HepG2 (cell line): ENCODE results near the gene CREBZF.

Experiments used
- CTCF ChIP-seq: sonication (generic); formaldehyde crosslinking; IDR thresholded peaks from 2 replicates; pipeline ENCODE4 v1.5.0; 2020; ENCODE audit warnings: mild to moderate bottlenecking, missing genetic modification reagents, moderate library complexity
- MATR3 ChIP-seq: sonication (generic); formaldehyde crosslinking; IDR thresholded peaks from 2 replicates; pipeline ENCODE4 v1.4.0; 2020; ENCODE audit warnings: missing genetic modification reagents
- MBD4 ChIP-seq: IDR thresholded peaks from 2 replicates; pipeline ENCODE4 v1.6.1; 2012; ENCODE audit warnings: low read length, inconsistent platforms, borderline replicate concordance
- ZNF232 ChIP-seq: sonication (generic); formaldehyde crosslinking; IDR thresholded peaks from 2 replicates; pipeline ENCODE4 v1.4.0; 2020; ENCODE audit warnings: missing genetic modification reagents, borderline replicate concordance

- TF ChIP-seq CTCF (CRISPR knock-in tag), result no peak
- TF ChIP-seq ZNF232, result no peak
- TF ChIP-seq MBD4, result no peak
- no peak for TF ChIP-seq MATR3
Measured at GRCh38 chr11:85673393-85673792, 8.5 kb upstream of the CREBZF start.
